Measurements from ENCODE around the gene DCLRE1B. TPM values are rescaled to one million over a fixed set of nuclear protein-coding genes. Genes with fewer than 3 reads are reported as not detected.
"Not testable (repeated sequence)": the region's sequence is repeated elsewhere in the genome, so short reads cannot be mapped to it uniquely, and the experiment has no call there.

Gene DCLRE1B
- total RNA-seq, 2 donors from 2014 or later, result 13.8 to 17.8 TPM

DNA sequence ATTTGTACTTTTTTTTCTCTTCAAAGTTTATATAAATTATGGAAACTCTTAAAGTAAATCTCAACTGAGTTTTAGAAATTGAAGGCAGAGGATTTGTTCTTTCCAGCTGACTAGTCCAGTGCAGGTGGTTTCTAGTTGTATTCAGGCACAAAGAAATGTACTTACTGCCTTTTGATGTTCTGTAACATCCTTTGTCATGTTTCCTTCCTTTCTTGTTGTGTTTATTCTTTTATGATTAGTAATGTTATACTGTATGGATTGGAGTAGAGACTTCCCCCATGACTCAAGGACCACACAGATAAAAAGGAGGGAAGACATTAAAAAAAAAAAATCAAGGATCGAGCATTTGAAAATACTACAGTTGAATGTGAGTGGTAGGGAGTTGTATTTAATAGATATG lies 32.0 kb downstream of the DCLRE1B start:
- H3K4me3 Mint-ChIP-seq, result peak overlapping the region; percentile 47 to 77

DNA sequence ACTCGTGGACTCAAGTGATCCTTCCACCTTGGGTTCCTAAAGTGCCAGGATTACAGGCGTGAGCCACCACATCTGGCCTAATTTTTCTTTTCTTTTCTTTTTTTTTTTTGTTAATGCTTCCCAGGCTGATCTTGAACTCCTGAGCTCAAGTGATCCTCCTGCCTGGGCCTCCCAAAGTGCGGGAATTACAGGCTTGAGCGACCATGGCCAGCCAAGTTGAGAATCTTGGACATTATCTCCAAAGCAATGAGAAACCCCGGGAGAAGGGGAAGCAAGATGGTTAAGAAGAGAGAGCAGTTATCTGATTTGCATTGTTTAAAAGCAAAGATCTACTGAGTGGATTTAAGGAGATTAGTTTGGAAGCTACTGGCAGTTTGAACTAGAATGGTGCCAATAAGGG lies 33.1 kb downstream of the DCLRE1B start:
- H3K27me3 Mint-ChIP-seq (ENCODE audit: low read depth), result no peaks in the 10 kb centered on the region
- H3K4me1 Mint-ChIP-seq (ENCODE audit: low read depth), result peaks cover 89% of the 10 kb centered on the region
- DNase-seq, result no peak
- peak overlapping the region; percentile 25 for H3K27ac Mint-ChIP-seq
- H3K4me3 Mint-ChIP-seq, result peak overlapping the region; percentile 77 to 81
- H3K36me3 Mint-ChIP-seq (ENCODE audit: insufficient read depth in 2 of 2), result peaks cover 7 to 22% of the 10 kb centered on the region in 2 donors
- H3K9me3 Mint-ChIP-seq, result no peaks in the 10 kb centered on the region
- no peak for ATAC-seq (replicated peaks in 1 of 2)

More for the DNA sequence above, 32.0 kb downstream of the DCLRE1B start:
- Mint-ChIP-seq H3K27ac (peak overlapping the region; percentile 95), H3K27me3 (ENCODE audit: low read depth) (no peaks in the 10 kb centered on the region), H3K4me1 (ENCODE audit: low read depth) (peaks cover 93% of the 10 kb centered on the region), H3K36me3 (ENCODE audit: insufficient read depth in 2 of 2) (peaks cover 6 to 22% of the 10 kb centered on the region in 2 donors), H3K9me3 (no peaks in the 10 kb centered on the region)
- ATAC-seq (replicated peaks in 1 of 2), result no peak
- no peak for DNase-seq

DNA sequence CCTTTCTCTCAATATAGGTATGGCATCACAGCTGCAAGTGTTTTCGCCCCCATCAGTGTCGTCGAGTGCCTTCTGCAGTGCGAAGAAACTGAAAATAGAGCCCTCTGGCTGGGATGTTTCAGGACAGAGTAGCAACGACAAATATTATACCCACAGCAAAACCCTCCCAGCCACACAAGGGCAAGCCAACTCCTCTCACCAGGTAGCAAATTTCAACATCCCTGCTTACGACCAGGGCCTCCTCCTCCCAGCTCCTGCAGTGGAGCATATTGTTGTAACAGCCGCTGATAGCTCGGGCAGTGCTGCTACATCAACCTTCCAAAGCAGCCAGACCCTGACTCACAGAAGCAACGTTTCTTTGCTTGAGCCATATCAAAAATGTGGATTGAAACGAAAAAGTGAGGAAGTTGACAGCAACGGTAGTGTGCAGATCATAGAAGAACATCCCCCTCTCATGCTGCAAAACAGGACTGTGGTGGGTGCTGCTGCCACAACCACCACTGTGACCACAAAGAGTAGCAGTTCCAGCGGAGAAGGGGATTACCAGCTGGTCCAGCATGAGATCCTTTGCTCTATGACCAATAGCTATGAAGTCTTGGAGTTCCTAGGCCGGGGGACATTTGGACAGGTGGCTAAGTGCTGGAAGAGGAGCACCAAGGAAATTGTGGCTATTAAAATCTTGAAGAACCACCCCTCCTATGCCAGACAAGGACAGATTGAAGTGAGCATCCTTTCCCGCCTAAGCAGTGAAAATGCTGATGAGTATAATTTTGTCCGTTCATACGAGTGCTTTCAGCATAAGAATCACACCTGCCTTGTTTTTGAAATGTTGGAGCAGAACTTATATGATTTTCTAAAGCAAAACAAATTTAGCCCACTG lies 35.5 kb downstream of the DCLRE1B start:
- peaks cover 15 to 29% of the 10 kb centered on the region in 2 donors for H3K36me3 Mint-ChIP-seq (ENCODE audit: insufficient read depth in 2 of 2)
- peak overlapping the region; percentile 90 for H3K27ac Mint-ChIP-seq
- no peaks in the 10 kb centered on the region for H3K27me3 Mint-ChIP-seq (ENCODE audit: low read depth)
- DNase-seq, result peak; percentile 70 to 73
- H3K4me1 Mint-ChIP-seq (ENCODE audit: low read depth), result peaks cover 85% of the 10 kb centered on the region
- ATAC-seq (replicated peaks in 1 of 2), result peak; percentile 82 to 85
- H3K9me3 Mint-ChIP-seq, result peaks cover 0 to 2% of the 10 kb centered on the region in 2 donors
- H3K4me3 Mint-ChIP-seq, result peak overlapping the region; percentile 81 to 92

DNA sequence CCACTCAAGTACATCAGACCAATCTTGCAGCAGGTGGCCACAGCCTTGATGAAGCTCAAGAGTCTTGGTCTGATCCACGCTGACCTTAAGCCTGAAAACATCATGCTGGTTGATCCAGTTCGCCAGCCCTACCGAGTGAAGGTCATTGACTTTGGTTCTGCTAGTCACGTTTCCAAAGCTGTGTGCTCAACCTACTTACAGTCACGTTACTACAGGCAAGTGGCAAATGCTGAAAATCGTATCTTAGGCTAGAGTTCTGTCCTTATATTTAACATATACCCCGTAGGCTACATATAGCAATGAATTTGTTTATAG lies 36.1 kb downstream of the DCLRE1B start:
- peak overlapping the region; percentile 5 to 92 for H3K4me3 Mint-ChIP-seq
- H3K36me3 Mint-ChIP-seq (ENCODE audit: insufficient read depth in 2 of 2), result peaks cover 15 to 29% of the 10 kb centered on the region in 2 donors
- DNase-seq (no peak), ATAC-seq (replicated peaks in 1 of 2) (peak; percentile 10 to 11)
- H3K27me3 Mint-ChIP-seq (ENCODE audit: low read depth), result no peaks in the 10 kb centered on the region
- H3K27ac Mint-ChIP-seq, result peak overlapping the region; percentile 90
- peaks cover 0 to 2% of the 10 kb centered on the region in 2 donors for H3K9me3 Mint-ChIP-seq
- H3K4me1 Mint-ChIP-seq (ENCODE audit: low read depth), result peaks cover 85% of the 10 kb centered on the region

GRCh38 chr1:113942527-113942926 lies 37.4 kb downstream of the DCLRE1B start:
- Mint-ChIP-seq H3K9me3 (peaks cover 0 to 2% of the 10 kb centered on the region in 2 donors), H3K27me3 (ENCODE audit: low read depth) (no peaks in the 10 kb centered on the region), H3K27ac (no peak overlapping the region), H3K4me3 (no peak overlapping the region), H3K4me1 (ENCODE audit: low read depth) (peaks cover 85% of the 10 kb centered on the region), H3K36me3 (ENCODE audit: insufficient read depth in 2 of 2) (peaks cover 15 to 29% of the 10 kb centered on the region in 2 donors)
- DNase-seq (no peak), ATAC-seq (replicated peaks in 1 of 2) (no peak)

DNA sequence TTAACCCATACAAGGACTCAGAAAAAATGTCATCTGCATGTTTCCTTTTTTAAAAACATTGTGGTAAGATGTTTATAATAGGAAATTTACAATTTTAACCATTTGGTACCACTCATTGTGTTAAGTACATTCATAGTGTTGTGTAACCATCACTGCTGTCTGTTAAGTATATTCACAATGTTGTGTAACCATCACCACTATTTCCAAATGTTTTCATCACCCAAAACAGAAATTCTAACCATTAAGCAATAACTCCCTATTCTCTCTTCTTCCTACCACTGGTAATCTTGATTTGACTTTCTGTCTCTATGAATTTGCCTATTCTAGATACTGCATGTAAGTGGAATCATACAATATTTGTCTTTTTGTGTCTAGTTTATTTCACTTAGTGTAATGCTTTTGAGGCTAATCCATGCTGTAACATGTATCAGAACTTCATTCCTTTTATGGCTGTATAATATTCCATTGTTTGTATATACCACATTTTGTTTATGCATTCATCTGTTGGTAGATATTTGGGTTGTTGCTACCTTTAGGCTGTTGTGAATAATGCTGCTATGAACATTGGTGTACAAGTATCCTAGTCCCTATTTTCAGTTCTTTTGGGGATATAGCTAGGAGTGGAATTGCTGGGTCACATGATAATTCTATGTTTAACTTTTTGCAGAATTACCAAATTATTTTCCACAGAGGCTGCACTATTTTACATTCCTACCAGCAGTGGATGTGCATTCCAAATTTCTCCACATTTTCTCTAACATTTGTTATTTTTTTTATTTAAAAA lies 38.1 kb downstream of the DCLRE1B start:
- H3K27me3 Mint-ChIP-seq (ENCODE audit: low read depth), result no peaks in the 10 kb centered on the region
- H3K36me3 Mint-ChIP-seq (ENCODE audit: insufficient read depth in 2 of 2), result peaks cover 15 to 29% of the 10 kb centered on the region in 2 donors
- ATAC-seq (replicated peaks in 1 of 2) (peak in 1 of 2 donors; percentile 13), DNase-seq (no peak)
- H3K27ac Mint-ChIP-seq, result peak overlapping the region; percentile 61
- peaks cover 0 to 2% of the 10 kb centered on the region in 2 donors for H3K9me3 Mint-ChIP-seq
- H3K4me3 Mint-ChIP-seq, result peak overlapping the region in 1 of 2 donors; percentile 45
- peaks cover 85% of the 10 kb centered on the region for H3K4me1 Mint-ChIP-seq (ENCODE audit: low read depth)

DNA sequence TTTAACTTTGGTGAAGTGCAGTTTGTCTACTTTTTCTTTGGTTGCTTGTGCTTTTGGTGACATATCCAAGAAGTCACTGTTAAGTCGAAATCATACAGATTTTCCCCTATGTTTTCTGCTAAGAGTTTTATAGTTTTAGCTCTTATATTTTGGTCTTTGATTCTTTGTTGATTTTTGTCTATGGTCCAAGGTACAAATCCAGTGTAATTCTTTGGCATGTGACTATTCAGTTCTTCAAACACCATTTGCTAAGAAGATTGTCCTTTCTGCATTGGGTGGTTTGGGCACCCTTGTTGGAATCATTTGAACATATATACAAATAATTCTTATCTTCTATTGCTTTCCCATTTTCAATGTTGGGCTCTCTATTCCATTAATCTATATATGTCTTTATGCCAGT lies 40.2 kb downstream of the DCLRE1B start:
- no peak for ATAC-seq (replicated peaks in 1 of 2)
- H3K27me3 Mint-ChIP-seq (ENCODE audit: low read depth), result no peaks in the 10 kb centered on the region

GRCh38 chr1:113946112-113946511 lies 41.0 kb downstream of the DCLRE1B start:
- peak overlapping the region; percentile 61 to 84 for H3K4me3 Mint-ChIP-seq
- DNase-seq, result no peak
- peaks cover 0 to 2% of the 10 kb centered on the region in 2 donors for H3K9me3 Mint-ChIP-seq
- peaks cover 11 to 27% of the 10 kb centered on the region in 2 donors for H3K36me3 Mint-ChIP-seq (ENCODE audit: insufficient read depth in 2 of 2)
- peaks cover 82% of the 10 kb centered on the region for H3K4me1 Mint-ChIP-seq (ENCODE audit: low read depth)
- peak overlapping the region; percentile 98 for H3K27ac Mint-ChIP-seq
- ATAC-seq (replicated peaks in 1 of 2), result peak in 1 of 2 donors; percentile 22
- no peaks in the 10 kb centered on the region for H3K27me3 Mint-ChIP-seq (ENCODE audit: low read depth)

More for the DNA sequence above, 40.2 kb downstream of the DCLRE1B start:
- Mint-ChIP-seq H3K36me3 (ENCODE audit: insufficient read depth in 2 of 2) (peaks cover 15 to 31% of the 10 kb centered on the region in 2 donors), H3K9me3 (peaks cover 0 to 2% of the 10 kb centered on the region in 2 donors), H3K4me3 (no peak overlapping the region), H3K27ac (peak overlapping the region; percentile 98), H3K4me1 (ENCODE audit: low read depth) (peaks cover 85% of the 10 kb centered on the region)
- DNase-seq, result no peak

DNA sequence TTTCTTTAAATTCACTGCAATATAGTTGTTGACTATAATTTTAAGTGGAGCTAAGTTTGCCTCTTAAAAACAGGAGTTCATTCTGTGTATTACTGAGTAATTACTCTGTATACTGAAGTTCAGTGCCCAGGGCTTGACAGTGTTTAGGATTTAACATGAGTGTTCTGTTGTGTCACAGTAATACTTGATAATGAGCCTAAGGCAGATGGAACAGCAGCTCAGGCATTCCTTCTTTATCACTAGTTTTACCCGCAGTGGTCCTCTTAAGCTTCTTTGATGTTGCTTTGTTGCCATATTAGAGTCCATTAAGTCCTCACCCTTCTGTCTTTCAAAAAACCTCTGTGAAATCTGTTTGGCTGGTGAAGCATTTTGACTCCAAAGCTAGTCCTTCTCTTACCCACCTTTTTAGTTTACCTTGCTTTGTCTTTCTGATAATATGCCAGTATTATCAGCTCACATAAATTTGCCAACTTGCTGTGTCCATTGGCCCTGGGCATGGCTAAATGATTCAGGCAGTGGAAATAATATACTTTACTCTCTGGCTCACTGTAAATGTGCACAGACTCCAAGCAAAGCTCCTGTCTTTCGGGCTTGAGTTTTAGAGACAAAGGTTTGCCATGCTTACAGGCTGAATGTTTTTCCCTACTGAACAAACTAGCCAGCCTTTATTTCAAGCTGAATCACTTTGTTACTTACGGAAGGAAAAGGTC lies 41.7 kb downstream of the DCLRE1B start:
- no peak for DNase-seq
- peak overlapping the region; percentile 61 to 84 for H3K4me3 Mint-ChIP-seq
- peak overlapping the region; percentile 98 for H3K27ac Mint-ChIP-seq
- H3K36me3 Mint-ChIP-seq (ENCODE audit: insufficient read depth in 2 of 2), result peaks cover 11 to 27% of the 10 kb centered on the region in 2 donors
- H3K9me3 Mint-ChIP-seq, result peaks cover 0 to 2% of the 10 kb centered on the region in 2 donors
- no peaks in the 10 kb centered on the region for H3K27me3 Mint-ChIP-seq (ENCODE audit: low read depth)
- peaks cover 85% of the 10 kb centered on the region for H3K4me1 Mint-ChIP-seq (ENCODE audit: low read depth)
- ATAC-seq (replicated peaks in 1 of 2), result peak; percentile 47 to 66

DNA sequence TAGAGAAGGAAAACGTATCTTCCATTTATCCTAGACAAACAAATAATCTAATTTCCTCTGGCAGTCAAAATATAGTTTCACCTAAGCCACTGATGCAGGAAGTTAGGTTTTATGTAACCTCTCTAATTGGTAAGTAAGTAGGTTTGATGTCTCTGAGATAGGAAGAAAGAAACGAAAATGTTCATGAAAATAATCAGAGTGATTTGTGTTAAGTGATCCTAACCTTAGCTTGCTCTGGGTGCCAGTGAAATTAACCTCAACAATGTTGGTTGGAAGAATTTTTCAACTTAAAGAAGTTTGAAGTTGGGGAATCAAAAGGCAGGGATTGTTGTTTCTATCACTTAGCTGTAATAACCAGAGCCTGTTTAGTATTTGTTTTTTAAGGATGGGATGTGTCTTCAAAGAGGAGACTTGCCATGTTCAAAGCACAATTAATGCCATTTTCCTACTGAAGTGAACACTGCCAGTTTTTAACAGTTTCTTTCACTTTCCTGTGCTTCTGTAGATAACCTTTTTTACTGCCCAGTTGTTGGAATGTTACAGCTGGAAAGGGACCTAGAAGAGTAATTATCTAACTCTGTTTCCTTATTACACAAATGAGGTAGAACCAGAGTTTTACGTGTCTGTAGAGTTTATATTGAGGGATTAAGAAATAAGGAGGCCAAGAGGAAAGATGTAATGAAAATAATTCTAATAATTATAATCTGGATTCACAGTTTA lies 42.4 kb downstream of the DCLRE1B start:
- ATAC-seq (replicated peaks in 1 of 2) (peak; percentile 20 to 23), DNase-seq (no peak)
- peak overlapping the region; percentile 98 for H3K27ac Mint-ChIP-seq
- peak overlapping the region; percentile 61 to 84 for H3K4me3 Mint-ChIP-seq
- H3K4me1 Mint-ChIP-seq (ENCODE audit: low read depth), result peaks cover 80% of the 10 kb centered on the region
- H3K36me3 Mint-ChIP-seq (ENCODE audit: insufficient read depth in 2 of 2), result peaks cover 11 to 25% of the 10 kb centered on the region in 2 donors
- no peaks in the 10 kb centered on the region for H3K27me3 Mint-ChIP-seq (ENCODE audit: low read depth)
- H3K9me3 Mint-ChIP-seq, result peaks cover 0 to 2% of the 10 kb centered on the region in 2 donors

- Mint-ChIP-seq H3K36me3 (ENCODE audit: insufficient read depth in 2 of 2) (peaks cover 10 to 26% of the 10 kb centered on the region in 2 donors), H3K27ac (peak overlapping the region; percentile 98), H3K4me3 (peak overlapping the region; percentile 61 to 67), H3K4me1 (ENCODE audit: low read depth) (peaks cover 77% of the 10 kb centered on the region)
- ATAC-seq (replicated peaks in 1 of 2); H3K9me3 Mint-ChIP-seq; DNase-seq; H3K27me3 Mint-ChIP-seq (ENCODE audit: low read depth): not testable (repeated sequence)
Observed at GRCh38 chr1:113948151-113948550, 43.0 kb downstream of the DCLRE1B start.

DNA sequence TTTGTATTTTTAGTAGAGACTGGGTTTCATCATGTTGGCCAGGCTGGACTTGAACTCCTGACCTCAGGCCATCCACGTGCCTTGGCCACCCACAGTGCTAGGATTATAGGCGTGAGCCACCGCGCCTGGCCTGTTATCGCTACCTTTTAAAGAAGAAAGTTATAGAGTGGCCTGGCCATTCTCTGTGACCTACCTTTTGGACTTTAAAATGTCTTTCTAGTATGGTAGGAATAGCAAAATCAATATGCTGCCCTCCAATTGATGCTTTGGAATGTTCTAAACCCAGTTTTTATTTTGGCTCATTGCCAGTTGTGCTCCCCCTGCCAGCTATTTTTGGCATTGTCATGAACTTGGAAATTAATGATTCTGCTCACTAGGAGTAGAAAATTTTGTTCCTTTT lies 43.9 kb downstream of the DCLRE1B start:
- peaks cover 83% of the 10 kb centered on the region for H3K4me1 Mint-ChIP-seq (ENCODE audit: low read depth)
- H3K27ac Mint-ChIP-seq, result peak overlapping the region; percentile 98
- ATAC-seq (replicated peaks in 1 of 2) (no peak), DNase-seq (no peak)
- peaks cover 8 to 26% of the 10 kb centered on the region in 2 donors for H3K36me3 Mint-ChIP-seq (ENCODE audit: insufficient read depth in 2 of 2)
- H3K9me3 Mint-ChIP-seq, result peaks cover 0 to 2% of the 10 kb centered on the region in 2 donors
- no peaks in the 10 kb centered on the region for H3K27me3 Mint-ChIP-seq (ENCODE audit: low read depth)
- peak overlapping the region in 1 of 2 donors; percentile 13 for H3K4me3 Mint-ChIP-seq

Data from activated T-cell treated with anti-CD3 and anti-CD28 coated beads, Interleukin-2, amount 50 U/mL, for 72 hours (primary cell).